GM11168 (cell line): ENCODE results near the gene MAN1B1.
"Not testable (repeated sequence)": the region's sequence is repeated elsewhere in the genome, so short reads cannot be mapped to it uniquely, and the experiment has no call there.

Source experiments
- in situ Hi-C: fragments of 300-500 bp; cut with MboI; formaldehyde crosslinking; loops from one replicate; pipeline ENCODE4 v1.12.0; 2022; ENCODE audit warnings: low sequenced_read_pairs; ENCODE audit not compliant: unreplicated experiment

The MAN1B1 gene

GRCh38 chr9:137052293-137052692, 34.5 kb upstream of the MAN1B1 start:
- in situ Hi-C loops = no loop called here

GRCh38 chr9:137052998-137053943, 33.5 kb upstream of the MAN1B1 start:
- in situ Hi-C loops = no loop called here

GRCh38 chr9:137053944-137054931, 32.5 kb upstream of the MAN1B1 start, which contains the start of gene ENTPD2:
Gene ENTPD2 (minus strand): TSS chr9:137054061. CDS start chr9:137053997, 64 bp downstream.
- in situ Hi-C loops = no loop called here

GRCh38 chr9:137054932-137055384, 31.8 kb upstream of the MAN1B1 start:
- in situ Hi-C loops = no loop called here

GRCh38 chr9:137055385-137056364, 31.1 kb upstream of the MAN1B1 start:
- in situ Hi-C loops = no loop called here

- in situ Hi-C loops = no loop called here
Observed at GRCh38 chr9:137056739-137057415, 29.9 kb upstream of the MAN1B1 start.

- in situ Hi-C loops = no loop called here
Observed at GRCh38 chr9:137057545-137057944, 29.2 kb upstream of the MAN1B1 start.

- in situ Hi-C loops = no loop called here
Observed at GRCh38 chr9:137058521-137059234, 28.1 kb upstream of the MAN1B1 start.

- in situ Hi-C loops = no loop called here
Observed at GRCh38 chr9:137062384-137062783, 24.4 kb upstream of the MAN1B1 start.

- in situ Hi-C loops = not testable (repeated sequence)
Observed at GRCh38 chr9:137062798-137063197, 24.0 kb upstream of the MAN1B1 start.

- in situ Hi-C loops = no loop called here
Observed at GRCh38 chr9:137063311-137064026, 23.3 kb upstream of the MAN1B1 start.

- in situ Hi-C loops = no loop called here
Observed at GRCh38 chr9:137064027-137064879, 22.5 kb upstream of the MAN1B1 start.

GRCh38 chr9:137064880-137065164, 22.0 kb upstream of the MAN1B1 start:
- in situ Hi-C loops = no loop called here

- in situ Hi-C loops = no loop called here
Observed at GRCh38 chr9:137065336-137065967, 21.3 kb upstream of the MAN1B1 start.

- in situ Hi-C loops = no loop called here
Observed at GRCh38 chr9:137066096-137066861, 20.5 kb upstream of the MAN1B1 start.
